SK-N-MC (cell line): ENCODE measurements around the gene ANKS1B.
A peak's percentile ranks its signal among the peaks of the same experiment; 100 is the strongest.

Experiments used
- DNase-seq: peaks from one replicate; pipeline ENCODE4 v3.0.0-alpha.2; 2011; ENCODE audit warnings: low read depth, low spot score
- H3K27ac ChIP-seq: fragments of 200-600 bp; sonication (generic); 2 replicates; pipeline ENCODE4 v1.5.1; 2016; ENCODE audit warnings: mixed run types
- H3K36me3 ChIP-seq: fragments of 200-600 bp; sonication (generic); 2 replicates; pipeline ENCODE4 v1.6.1; 2017; ENCODE audit warnings: antibody characterized with exemption, low read length, mixed read lengths; ENCODE audit not compliant: insufficient read depth
- H3K4me3 ChIP-seq: fragments of 200-600 bp; sonication (generic); 2 replicates; pipeline ENCODE4 v1.5.1; 2016
- H3K9ac ChIP-seq: fragments of 200-600 bp; sonication (generic); 2 replicates; pipeline ENCODE4 v1.8.0; 2017; ENCODE audit warnings: mixed run types, mixed read lengths; ENCODE audit not compliant: insufficient read length
- H3K9me3 ChIP-seq: fragments of 200-600 bp; sonication (generic); 2 replicates; pipeline ENCODE4 v1.6.1; 2017; ENCODE audit warnings: low read depth, mild to moderate bottlenecking, antibody characterized with exemption, low read length, moderate library complexity, mixed read lengths
- EZH2 ChIP-seq: fragments of 200-600 bp; sonication (generic); IDR thresholded peaks from one replicate; pipeline ENCODE4 v1.6.1; 2017; ENCODE audit warnings: antibody characterized with exemption
- FOXP2 ChIP-seq: optimal IDR thresholded peaks from 2 replicates; pipeline ENCODE3; 2011; ENCODE audit warnings: mild to moderate bottlenecking, moderate library complexity; ENCODE audit not compliant: insufficient read depth; ENCODE audit errors: extremely low read length, control extremely low read depth
- POLR2AphosphoS5 ChIP-seq: IDR thresholded peaks from 2 replicates; pipeline ENCODE4 v1.6.1; 2012; ENCODE audit warnings: mild to moderate bottlenecking, low read depth, low read length, borderline replicate concordance

Gene ANKS1B

DNA sequence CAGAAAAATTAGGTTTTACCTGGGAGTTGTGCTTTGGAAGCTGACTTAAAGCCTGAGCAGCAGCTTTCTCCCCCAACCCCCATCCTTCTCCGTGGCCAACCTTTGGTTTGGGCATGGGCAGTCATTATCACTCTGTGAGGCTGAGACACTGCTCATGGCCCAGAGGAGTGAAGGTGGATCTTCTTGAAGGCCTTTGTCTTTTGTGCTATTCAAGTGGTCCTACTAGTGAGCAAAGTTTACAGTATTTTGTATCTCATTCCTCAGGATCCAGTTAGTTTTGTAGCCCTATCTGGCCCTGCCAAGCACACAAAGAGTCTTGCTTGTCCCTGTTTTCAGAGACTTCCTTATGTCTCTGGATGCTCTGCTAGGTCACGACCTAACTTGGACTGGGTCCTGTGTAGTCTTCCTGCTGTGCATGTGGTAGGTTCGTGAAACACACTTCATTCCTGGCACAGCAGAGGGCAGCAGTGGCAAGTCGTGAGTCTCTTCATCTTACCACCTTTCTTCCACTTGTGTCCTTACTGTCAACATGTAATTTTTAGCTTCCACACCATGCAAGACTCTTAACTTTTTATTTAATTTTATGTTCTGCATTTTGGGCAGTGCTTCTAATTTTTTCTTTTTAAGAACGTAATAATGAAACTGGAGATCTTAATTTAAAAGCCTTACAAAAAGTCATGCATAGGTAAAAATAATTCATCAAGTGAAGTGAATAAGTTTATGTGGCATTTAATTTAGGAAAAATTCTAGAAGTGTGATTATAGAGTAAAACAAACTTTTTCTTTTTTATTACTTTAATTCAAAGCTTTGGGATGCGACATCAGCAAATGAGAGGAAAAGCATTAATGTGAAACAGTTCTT is 1285.9 kb downstream of the ANKS1B start:
- no peaks in the 10 kb centered on the region for H3K36me3 ChIP-seq
- DNase-seq = peak; percentile 22
- H3K27ac ChIP-seq = no peak overlapping the region
- no peak overlapping the region for H3K9ac ChIP-seq
- H3K9me3 ChIP-seq = no peaks in the 10 kb centered on the region
- H3K4me3 ChIP-seq = no peak overlapping the region
- TF ChIP-seq POLR2AphosphoS5 (no peak), EZH2 (no peak), FOXP2 (no peak)

- TF ChIP-seq EZH2 (no peak), FOXP2 (no peak), POLR2AphosphoS5 (no peak)
- no peak for DNase-seq
- H3K9me3 ChIP-seq = no peaks in the 10 kb centered on the region
- no peaks in the 10 kb centered on the region for H3K36me3 ChIP-seq
- no peak overlapping the region for H3K9ac ChIP-seq
- no peak overlapping the region for H3K27ac ChIP-seq
- no peak overlapping the region for H3K4me3 ChIP-seq
Observed at GRCh38 chr12:98697209-98697608, 1287.5 kb downstream of the ANKS1B start.

DNA sequence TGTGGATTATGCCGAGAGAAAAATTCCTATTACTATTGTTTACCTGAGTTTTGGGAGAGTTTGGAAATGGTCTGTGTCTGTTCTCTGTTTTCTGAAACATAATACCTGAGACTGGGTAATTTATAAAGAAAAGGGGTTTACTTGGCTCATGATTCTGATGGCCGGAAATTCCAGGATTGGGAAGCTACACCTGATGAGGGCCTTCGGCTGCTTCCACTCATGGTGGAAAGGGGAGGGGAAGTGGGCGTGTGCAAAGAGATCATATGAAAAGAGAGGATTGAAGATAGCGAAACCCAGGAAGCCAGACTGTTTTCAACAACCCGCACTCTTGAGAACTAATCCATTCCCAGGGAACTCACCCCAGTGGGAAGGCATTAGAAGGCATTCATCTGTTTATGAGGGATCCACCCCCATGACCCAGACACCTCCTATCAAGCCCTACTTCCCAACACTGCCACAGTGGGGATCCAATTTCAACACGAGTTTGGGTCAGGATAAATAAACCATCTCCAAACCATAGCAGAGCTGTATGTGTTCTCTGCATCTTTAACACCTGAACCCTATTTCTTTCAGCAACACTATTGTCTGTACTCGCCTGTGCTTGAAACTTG is 1288.6 kb downstream of the ANKS1B start:
- DNase-seq = no peak
- H3K9me3 ChIP-seq = no peaks in the 10 kb centered on the region
- TF ChIP-seq POLR2AphosphoS5 = no peak
- no peak for TF ChIP-seq FOXP2
- no peak for TF ChIP-seq EZH2
- no peak overlapping the region for H3K4me3 ChIP-seq
- H3K9ac ChIP-seq = no peak overlapping the region
- H3K36me3 ChIP-seq = no peaks in the 10 kb centered on the region
- H3K27ac ChIP-seq = no peak overlapping the region

GRCh38 chr12:98691351-98691750 is 1293.4 kb downstream of the ANKS1B start:
- Histone ChIP-seq H3K4me3 (no peak overlapping the region), H3K27ac (no peak overlapping the region), H3K9ac (no peak overlapping the region), H3K9me3 (no peaks in the 10 kb centered on the region), H3K36me3 (0 out of 2 replicates have a peak, but pooled peaks cover 3% of the 10 kb centered on the region)
- TF ChIP-seq EZH2 = no peak
- no peak for TF ChIP-seq POLR2AphosphoS5
- no peak for TF ChIP-seq FOXP2
- DNase-seq = no peak

DNA sequence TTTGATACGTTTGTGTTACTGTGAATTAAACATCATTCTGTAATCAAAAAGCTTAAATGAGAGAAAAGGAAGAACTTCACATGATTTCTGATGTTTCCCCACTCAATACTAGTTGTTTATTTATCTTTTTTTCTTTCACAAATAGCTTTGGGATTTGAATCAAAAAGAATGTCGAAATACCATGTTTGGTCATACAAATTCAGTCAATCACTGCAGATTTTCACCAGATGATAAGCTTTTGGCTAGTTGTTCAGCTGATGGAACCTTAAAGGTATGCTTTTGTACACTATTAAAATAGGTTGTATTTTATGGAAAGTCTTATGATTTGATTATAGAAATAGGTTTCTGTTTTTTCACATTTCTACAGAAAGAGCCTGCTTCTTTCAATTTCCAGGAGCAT is 1298.1 kb downstream of the ANKS1B start:
- Histone ChIP-seq H3K9ac (no peak overlapping the region), H3K27ac (no peak overlapping the region), H3K4me3 (no peak overlapping the region), H3K9me3 (no peaks in the 10 kb centered on the region), H3K36me3 (peaks cover 16% of the 10 kb centered on the region)
- TF ChIP-seq EZH2 (no peak), POLR2AphosphoS5 (no peak), FOXP2 (no peak)
- DNase-seq = no peak
